ENCODE measurements around the gene AADACL3. TPM values are rescaled to one million over a fixed set of nuclear protein-coding genes. Genes with fewer than 3 reads are reported as not detected.

AADACL3 gene
- polyA plus RNA-seq, 4 donors: not detected

- Histone ChIP-seq H3K27ac (ENCODE audit: low read depth in 1 of 3, low read length in 2 of 3) (no peak overlapping the region), H3K27me3 (ENCODE audit: control insufficient read depth in 3 of 3, insufficient read depth in 3 of 3, low read length in 3 of 3) (peaks cover 0 to 5% (median 2%) of the 10 kb centered on the region in 3 donors), H3K4me1 (ENCODE audit: control insufficient read depth in 3 of 3, insufficient read depth in 2 of 3, low read depth in 1 of 3, low read length in 2 of 3) (no peaks in the 10 kb centered on the region), H3K9me3 (ENCODE audit: control insufficient read depth in 2 of 2, insufficient read depth in 1 of 2, low read depth in 1 of 2, low read length in 1 of 2) (no peaks in the 10 kb centered on the region), H3K36me3 (ENCODE audit: control insufficient read depth in 3 of 3, insufficient read depth in 2 of 3, low read depth in 1 of 3, low read length in 3 of 3) (no peaks in the 10 kb centered on the region), H3K4me3 (ENCODE audit: low read depth in 1 of 3, low read length in 3 of 3) (no peak overlapping the region)
- WGBS, 3 donors: 80 to 85% (median 84%) methylated on average over 7 of the region's 7 CpGs
- DNase-seq (no peak), FAIRE-seq (no peak)
These were observed 46.9 kb downstream of the AADACL3 start for GRCh38 chr1:12762766-12763165.

- Histone ChIP-seq H3K27me3 (ENCODE audit: control insufficient read depth in 3 of 3, insufficient read depth in 3 of 3, low read length in 3 of 3) (peaks cover 0 to 5% (median 2%) of the 10 kb centered on the region in 3 donors), H3K27ac (ENCODE audit: low read depth in 1 of 3, low read length in 2 of 3) (no peak overlapping the region), H3K9me3 (ENCODE audit: control insufficient read depth in 2 of 2, insufficient read depth in 1 of 2, low read depth in 1 of 2, low read length in 1 of 2) (no peaks in the 10 kb centered on the region), H3K36me3 (ENCODE audit: control insufficient read depth in 3 of 3, insufficient read depth in 2 of 3, low read depth in 1 of 3, low read length in 3 of 3) (no peaks in the 10 kb centered on the region), H3K4me3 (ENCODE audit: low read depth in 1 of 3, low read length in 3 of 3) (no peak overlapping the region), H3K4me1 (ENCODE audit: control insufficient read depth in 3 of 3, insufficient read depth in 2 of 3, low read depth in 1 of 3, low read length in 2 of 3) (no peaks in the 10 kb centered on the region)
- FAIRE-seq (no peak), DNase-seq (no peak)
- WGBS, 3 donors: 60 to 70% (median 64%) methylated on average over 4 of the region's 4 CpGs
These were observed 47.6 kb downstream of the AADACL3 start for GRCh38 chr1:12763479-12763878.

- FAIRE-seq (no peak), DNase-seq (no peak)
- Histone ChIP-seq H3K9me3 (ENCODE audit: control insufficient read depth in 2 of 2, insufficient read depth in 1 of 2, low read depth in 1 of 2, low read length in 1 of 2) (no peaks in the 10 kb centered on the region), H3K27me3 (ENCODE audit: control insufficient read depth in 3 of 3, insufficient read depth in 3 of 3, low read length in 3 of 3) (peaks cover 0 to 2% (median 0%) of the 10 kb centered on the region in 3 donors), H3K27ac (ENCODE audit: low read depth in 1 of 3, low read length in 2 of 3) (no peak overlapping the region), H3K4me1 (ENCODE audit: control insufficient read depth in 3 of 3, insufficient read depth in 2 of 3, low read depth in 1 of 3, low read length in 2 of 3) (no peaks in the 10 kb centered on the region), H3K36me3 (ENCODE audit: control insufficient read depth in 3 of 3, insufficient read depth in 2 of 3, low read depth in 1 of 3, low read length in 3 of 3) (no peaks in the 10 kb centered on the region), H3K4me3 (ENCODE audit: low read depth in 1 of 3, low read length in 3 of 3) (no peak overlapping the region)
- 53 to 61% (median 56%) methylated on average over 5 of the region's 5 CpGs for WGBS, 3 donors
These were observed 48.1 kb downstream of the AADACL3 start for GRCh38 chr1:12764016-12764415.

- 59 to 73% (median 59%) methylated on average over 2 of the region's 2 CpGs for WGBS, 3 donors
- Histone ChIP-seq H3K36me3 (ENCODE audit: control insufficient read depth in 3 of 3, insufficient read depth in 2 of 3, low read depth in 1 of 3, low read length in 3 of 3) (no peaks in the 10 kb centered on the region), H3K27ac (ENCODE audit: low read depth in 1 of 3, low read length in 2 of 3) (no peak overlapping the region), H3K27me3 (ENCODE audit: control insufficient read depth in 3 of 3, insufficient read depth in 3 of 3, low read length in 3 of 3) (no peaks in the 10 kb centered on the region), H3K4me1 (ENCODE audit: control insufficient read depth in 3 of 3, insufficient read depth in 2 of 3, low read depth in 1 of 3, low read length in 2 of 3) (no peaks in the 10 kb centered on the region), H3K9me3 (ENCODE audit: control insufficient read depth in 2 of 2, insufficient read depth in 1 of 2, low read depth in 1 of 2, low read length in 1 of 2) (no peaks in the 10 kb centered on the region), H3K4me3 (ENCODE audit: low read depth in 1 of 3, low read length in 3 of 3) (no peak overlapping the region)
- DNase-seq: no peak
- FAIRE-seq: no peak
These were observed 53.1 kb downstream of the AADACL3 start for GRCh38 chr1:12769031-12769430.

DNA sequence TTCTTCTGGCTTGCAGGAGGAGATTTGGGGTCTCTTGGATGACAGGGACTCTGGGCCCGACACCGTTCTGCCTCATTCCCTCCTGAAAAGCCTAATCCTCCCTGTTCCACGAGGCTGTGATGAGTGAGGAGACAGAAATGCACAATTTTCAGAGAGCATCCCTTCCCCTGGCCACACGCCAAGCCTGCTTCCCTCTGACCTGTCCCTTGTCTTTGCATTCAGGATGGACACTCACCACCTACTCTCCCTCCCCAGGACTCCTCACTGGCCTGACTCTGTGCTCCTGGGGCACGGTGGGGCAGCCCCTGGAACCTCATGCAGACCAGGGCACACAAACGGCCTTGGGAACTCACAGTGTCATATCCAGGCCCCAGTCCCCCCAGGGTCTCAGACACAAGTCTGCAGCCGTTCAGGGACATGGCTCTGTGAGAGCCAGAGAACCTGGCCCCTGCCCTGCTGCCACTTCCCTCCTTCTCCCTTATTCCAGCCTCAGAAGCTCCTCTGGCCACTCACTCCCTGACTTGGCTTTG lies 54.1 kb downstream of the AADACL3 start:
- Histone ChIP-seq H3K27me3 (ENCODE audit: control insufficient read depth in 3 of 3, insufficient read depth in 3 of 3, low read length in 3 of 3) (no peaks in the 10 kb centered on the region), H3K4me1 (ENCODE audit: control insufficient read depth in 3 of 3, insufficient read depth in 2 of 3, low read depth in 1 of 3, low read length in 2 of 3) (no peaks in the 10 kb centered on the region), H3K36me3 (ENCODE audit: control insufficient read depth in 3 of 3, insufficient read depth in 2 of 3, low read depth in 1 of 3, low read length in 3 of 3) (no peaks in the 10 kb centered on the region), H3K27ac (ENCODE audit: low read depth in 1 of 3, low read length in 2 of 3) (no peak overlapping the region), H3K9me3 (ENCODE audit: control insufficient read depth in 2 of 2, insufficient read depth in 1 of 2, low read depth in 1 of 2, low read length in 1 of 2) (no peaks in the 10 kb centered on the region), H3K4me3 (ENCODE audit: low read depth in 1 of 3, low read length in 3 of 3) (no peak overlapping the region)
- DNase-seq (no peak), FAIRE-seq (no peak)
- 46 to 55% (median 48%) methylated on average over 7 of the region's 7 CpGs for WGBS, 3 donors

- Histone ChIP-seq H3K27ac (ENCODE audit: low read depth in 1 of 3, low read length in 2 of 3) (no peak overlapping the region), H3K9me3 (ENCODE audit: control insufficient read depth in 2 of 2, insufficient read depth in 1 of 2, low read depth in 1 of 2, low read length in 1 of 2) (no peaks in the 10 kb centered on the region), H3K4me3 (ENCODE audit: low read depth in 1 of 3, low read length in 3 of 3) (no peak overlapping the region), H3K27me3 (ENCODE audit: control insufficient read depth in 3 of 3, insufficient read depth in 3 of 3, low read length in 3 of 3) (no peaks in the 10 kb centered on the region), H3K4me1 (ENCODE audit: control insufficient read depth in 3 of 3, insufficient read depth in 2 of 3, low read depth in 1 of 3, low read length in 2 of 3) (no peaks in the 10 kb centered on the region), H3K36me3 (ENCODE audit: control insufficient read depth in 3 of 3, insufficient read depth in 2 of 3, low read depth in 1 of 3, low read length in 3 of 3) (no peaks in the 10 kb centered on the region)
- no peak for FAIRE-seq
- DNase-seq: no peak
- WGBS, 3 donors: 73 to 78% (median 78%) methylated on average over 2 of the region's 2 CpGs
These were observed 54.7 kb downstream of the AADACL3 start for GRCh38 chr1:12770620-12771019.

GRCh38 chr1:12771186-12771585 lies 55.3 kb downstream of the AADACL3 start:
- Histone ChIP-seq H3K4me1 (ENCODE audit: control insufficient read depth in 3 of 3, insufficient read depth in 2 of 3, low read depth in 1 of 3, low read length in 2 of 3) (no peaks in the 10 kb centered on the region), H3K27me3 (ENCODE audit: control insufficient read depth in 3 of 3, insufficient read depth in 3 of 3, low read length in 3 of 3) (no peaks in the 10 kb centered on the region), H3K9me3 (ENCODE audit: control insufficient read depth in 2 of 2, insufficient read depth in 1 of 2, low read depth in 1 of 2, low read length in 1 of 2) (no peaks in the 10 kb centered on the region), H3K4me3 (ENCODE audit: low read depth in 1 of 3, low read length in 3 of 3) (no peak overlapping the region), H3K27ac (ENCODE audit: low read depth in 1 of 3, low read length in 2 of 3) (no peak overlapping the region), H3K36me3 (ENCODE audit: control insufficient read depth in 3 of 3, insufficient read depth in 2 of 3, low read depth in 1 of 3, low read length in 3 of 3) (no peaks in the 10 kb centered on the region)
- DNase-seq: no peak
- 75 to 81% (median 76%) methylated on average over 5 of the region's 5 CpGs for WGBS, 3 donors
- no peak for FAIRE-seq

DNA sequence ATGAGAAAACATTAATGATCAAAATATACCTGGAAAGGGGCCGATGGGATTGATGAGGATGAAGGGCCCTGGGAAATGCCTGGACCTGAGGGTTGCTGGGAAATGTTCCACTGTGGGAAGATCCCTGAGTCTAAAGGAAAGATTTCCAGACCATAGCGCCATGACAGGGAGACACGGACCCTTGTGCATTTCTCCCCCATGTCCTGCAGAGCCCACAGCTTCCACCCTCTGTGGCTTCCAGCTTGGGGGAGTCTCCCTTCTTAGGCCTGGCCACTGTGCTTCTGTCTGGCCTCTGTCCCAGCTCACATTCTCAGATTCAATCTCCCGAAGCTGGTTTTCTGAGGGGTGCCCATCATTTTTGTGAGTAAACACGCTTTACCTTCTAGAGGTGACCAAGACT lies 56.6 kb downstream of the AADACL3 start:
- 79 to 91% (median 79%) methylated on average over 5 of the region's 5 CpGs for WGBS, 3 donors
- Histone ChIP-seq H3K27ac (ENCODE audit: low read depth in 1 of 3, low read length in 2 of 3) (no peak overlapping the region), H3K36me3 (ENCODE audit: control insufficient read depth in 3 of 3, insufficient read depth in 2 of 3, low read depth in 1 of 3, low read length in 3 of 3) (no peaks in the 10 kb centered on the region), H3K9me3 (ENCODE audit: control insufficient read depth in 2 of 2, insufficient read depth in 1 of 2, low read depth in 1 of 2, low read length in 1 of 2) (no peaks in the 10 kb centered on the region), H3K4me3 (ENCODE audit: low read depth in 1 of 3, low read length in 3 of 3) (no peak overlapping the region), H3K4me1 (ENCODE audit: control insufficient read depth in 3 of 3, insufficient read depth in 2 of 3, low read depth in 1 of 3, low read length in 2 of 3) (no peaks in the 10 kb centered on the region), H3K27me3 (ENCODE audit: control insufficient read depth in 3 of 3, insufficient read depth in 3 of 3, low read length in 3 of 3) (no peaks in the 10 kb centered on the region)
- FAIRE-seq: no peak
- DNase-seq: no peak

DNA sequence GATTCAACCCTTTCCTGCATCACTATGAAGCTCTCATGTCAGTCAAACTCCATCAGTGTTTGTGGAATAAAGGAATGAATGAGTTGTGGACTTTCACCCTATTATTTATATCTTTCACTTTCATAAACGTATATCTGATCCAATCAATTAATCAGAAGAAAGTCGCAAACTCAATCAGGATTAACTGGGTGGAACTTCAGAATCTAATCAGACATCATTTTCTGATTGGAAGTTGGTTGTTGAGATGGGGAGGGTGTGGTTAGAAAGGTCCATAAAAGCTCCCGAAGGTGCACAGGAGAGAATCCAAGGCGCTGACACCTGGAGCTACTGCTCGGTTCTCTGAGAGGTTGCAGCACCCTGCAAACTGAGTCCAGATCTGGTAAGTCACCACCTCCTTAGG lies 57.5 kb downstream of the AADACL3 start, which contains the start of gene PRAMEF12:
Gene PRAMEF12, plus strand, starts transcription at position 301 of the 400 bp plus-strand sequence. CDS start 1,130 bp downstream, outside the sequence.
- Histone ChIP-seq H3K27me3 (ENCODE audit: control insufficient read depth in 3 of 3, insufficient read depth in 3 of 3, low read length in 3 of 3) (no peaks in the 10 kb centered on the region), H3K4me1 (ENCODE audit: control insufficient read depth in 3 of 3, insufficient read depth in 2 of 3, low read depth in 1 of 3, low read length in 2 of 3) (no peaks in the 10 kb centered on the region), H3K4me3 (ENCODE audit: low read depth in 1 of 3, low read length in 3 of 3) (no peak within 1 kb of the TSS), H3K36me3 (ENCODE audit: control insufficient read depth in 3 of 3, insufficient read depth in 2 of 3, low read depth in 1 of 3, low read length in 3 of 3) (no peaks in the 10 kb centered on the region), H3K9me3 (ENCODE audit: control insufficient read depth in 2 of 2, insufficient read depth in 1 of 2, low read depth in 1 of 2, low read length in 1 of 2) (no peaks in the 10 kb centered on the region), H3K27ac (ENCODE audit: low read depth in 1 of 3, low read length in 2 of 3) (no peak within 1 kb of the TSS)
- 28 to 68% (median 41%) methylated on average over 5 of the region's 5 CpGs for WGBS, 3 donors
- no peak for FAIRE-seq
- no peak for DNase-seq
